ENCODE measurements around the gene LYSMD4.
A peak's percentile ranks its signal among the peaks of the same experiment; 100 is the strongest.

The LYSMD4 gene

GRCh38 chr15:99704444-99704838 is 28.8 kb downstream of the LYSMD4 start:
- DNase-seq = peak; percentile 83

GRCh38 chr15:99703603-99704443 is 29.4 kb downstream of the LYSMD4 start:
- DNase-seq = peak; percentile 36

- DNase-seq = no peak
Observed at GRCh38 chr15:99702895-99703602, 30.2 kb downstream of the LYSMD4 start.

GRCh38 chr15:99696096-99696495 is 37.1 kb downstream of the LYSMD4 start:
- DNase-seq = no peak

- DNase-seq = no peak
Observed at GRCh38 chr15:99692825-99693224, 40.4 kb downstream of the LYSMD4 start.

GRCh38 chr15:99686290-99686689 is 46.9 kb downstream of the LYSMD4 start:
- DNase-seq = no peak

GRCh38 chr15:99683000-99683670 is 50.1 kb downstream of the LYSMD4 start:
- no peak for DNase-seq

- peak; percentile 73 for DNase-seq
Observed at GRCh38 chr15:99682455-99682854, 50.8 kb downstream of the LYSMD4 start.

GRCh38 chr15:99681990-99682389 is 51.2 kb downstream of the LYSMD4 start:
- no peak for DNase-seq

- no peak for DNase-seq
Observed at GRCh38 chr15:99680276-99680675, 53.0 kb downstream of the LYSMD4 start.

- DNase-seq = no peak
Observed at GRCh38 chr15:99677540-99678134, 55.6 kb downstream of the LYSMD4 start.

Measured in NCI-H2171 treated with DMSO at 0.1 percent for 48 hours (cell line).